Activated naive CD4-positive, alpha-beta T cell treated with anti-CD3 and anti-CD28 coated beads for 36 hours (primary cell): ENCODE data around the gene BEND3. TPM values are rescaled to one million over a fixed set of nuclear protein-coding genes. Genes with fewer than 3 reads are reported as not detected.

Experiments
- total RNA-seq, 2 experiments: library from RNA; stranded (reverse); gene quantifications; one replicate each; pipeline ENCODE4 v1.2.3, GENCODE V29; 2021

The BEND3 gene
- total RNA-seq, 2 experiments from 2014 or later = 2.0 to 2.6 TPM

Other genes starting within 250 kb of the BEND3 start
- gene CD24, start 140.8 kb downstream of the BEND3 start, total RNA-seq = under 1 TPM in 1 of 2 experiments, not detected in 1; 0.30 TPM
- gene MTRES1, start 87.3 kb downstream of the BEND3 start, total RNA-seq = 10 to 100 TPM in 1 of 2 experiments, 1 to 10 TPM in 1; 8.3 to 12.3 TPM